ENCODE data around the gene AFAP1L1.
A peak's percentile ranks its signal among the peaks of the same experiment; 100 is the strongest.

Gene AFAP1L1

DNA sequence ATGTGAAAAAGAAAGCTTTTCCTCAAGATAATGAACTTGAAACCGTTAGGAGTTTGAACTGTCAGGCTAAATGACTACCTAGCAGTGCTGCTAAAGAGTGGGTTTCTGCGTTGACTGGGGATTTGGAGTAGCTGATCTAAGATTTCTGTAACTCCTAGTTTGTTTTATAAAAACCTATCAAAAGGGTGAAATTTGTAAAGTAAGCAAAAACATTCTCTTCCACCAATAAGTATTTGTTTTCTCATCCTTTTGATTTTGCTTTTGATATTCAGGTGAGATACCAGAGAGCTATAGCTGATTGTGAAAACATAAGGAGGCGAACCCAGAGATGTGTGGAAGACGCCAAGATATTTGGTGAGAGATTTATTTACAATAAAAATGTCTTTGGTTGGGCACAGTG lies 77.7 kb downstream of the AFAP1L1 start:
- no peak for DNase-seq (ENCODE audit: low spot score)

DNA sequence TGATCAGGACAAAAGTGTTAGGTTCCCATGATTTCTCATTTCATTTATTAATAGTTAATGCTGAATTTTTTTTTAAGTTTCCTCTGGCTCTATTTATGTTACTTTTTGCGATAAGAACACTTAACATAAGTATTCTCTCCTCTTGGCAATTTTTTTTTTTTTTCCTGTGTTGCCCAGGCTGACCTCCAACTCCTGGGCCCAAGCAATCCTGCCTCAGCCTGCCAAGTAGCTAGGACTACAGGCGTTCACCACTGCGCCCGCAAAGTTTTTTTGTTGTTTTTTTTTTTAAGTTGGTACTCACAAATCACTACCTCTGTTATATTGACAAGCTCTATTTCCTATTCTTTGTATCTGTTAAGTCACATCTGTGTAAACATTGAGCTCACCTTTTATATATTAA lies 80.5 kb downstream of the AFAP1L1 start:
- DNase-seq (ENCODE audit: low spot score), result no peak

DNA sequence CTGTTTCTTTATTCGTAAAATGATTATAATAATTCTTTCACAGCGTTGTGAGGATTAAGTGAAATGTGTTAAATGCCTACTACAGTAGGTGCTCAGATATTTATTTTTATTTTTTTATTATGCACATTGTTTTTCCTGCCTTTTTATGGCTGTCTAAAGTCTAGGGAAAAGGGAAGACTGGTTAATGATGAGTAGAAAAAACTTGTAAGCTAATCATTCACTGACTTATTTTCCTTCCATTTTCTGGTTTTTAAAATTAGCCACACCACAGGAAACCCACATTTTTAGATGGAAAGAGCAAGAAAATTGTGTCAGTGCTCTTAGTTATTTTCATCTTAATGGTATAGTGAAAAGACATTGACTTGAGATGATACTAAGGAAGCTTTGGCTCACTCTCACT lies 82.3 kb downstream of the AFAP1L1 start:
- no peak for DNase-seq (ENCODE audit: low spot score)

DNA sequence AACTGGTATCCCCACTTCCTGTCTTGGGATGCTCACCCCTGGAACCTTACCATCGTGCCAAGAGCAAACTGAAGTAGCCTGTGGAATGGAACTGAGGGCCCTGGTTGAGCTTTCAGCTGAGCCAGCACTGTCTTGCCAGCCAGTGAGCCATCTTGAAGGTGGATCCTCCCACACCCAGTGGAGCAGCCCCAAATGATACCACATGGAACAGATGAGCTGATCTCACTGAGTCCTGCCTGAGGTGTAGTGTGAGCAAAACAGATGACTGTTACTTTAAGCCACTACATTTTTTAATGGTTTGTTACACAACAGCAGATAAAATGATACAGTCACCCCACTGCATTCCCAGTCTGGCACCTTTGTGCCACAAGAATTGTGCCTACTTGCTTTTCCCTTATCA lies 84.0 kb downstream of the AFAP1L1 start:
- no peak for DNase-seq (ENCODE audit: low spot score)

DNA sequence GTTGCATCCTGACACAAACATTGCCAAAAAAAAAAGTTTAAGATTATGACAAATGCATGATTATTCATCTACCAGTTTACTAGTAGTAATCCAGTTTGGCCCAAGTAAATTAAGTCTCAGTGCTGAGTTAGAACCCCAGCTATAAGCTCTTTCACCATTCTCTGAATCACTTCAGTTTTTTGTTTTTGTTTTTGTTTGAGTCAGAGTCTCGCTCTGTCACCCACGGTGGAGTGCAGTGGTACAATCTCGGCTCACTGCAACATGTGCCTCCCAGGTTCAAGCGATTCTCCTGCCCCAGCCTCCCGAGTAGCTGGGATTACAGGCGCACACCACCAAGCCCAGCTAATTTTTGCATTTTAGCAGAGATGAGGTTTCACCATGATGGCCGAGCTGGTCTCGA lies 84.7 kb downstream of the AFAP1L1 start:
- DNase-seq (ENCODE audit: low spot score), result no peak

DNA sequence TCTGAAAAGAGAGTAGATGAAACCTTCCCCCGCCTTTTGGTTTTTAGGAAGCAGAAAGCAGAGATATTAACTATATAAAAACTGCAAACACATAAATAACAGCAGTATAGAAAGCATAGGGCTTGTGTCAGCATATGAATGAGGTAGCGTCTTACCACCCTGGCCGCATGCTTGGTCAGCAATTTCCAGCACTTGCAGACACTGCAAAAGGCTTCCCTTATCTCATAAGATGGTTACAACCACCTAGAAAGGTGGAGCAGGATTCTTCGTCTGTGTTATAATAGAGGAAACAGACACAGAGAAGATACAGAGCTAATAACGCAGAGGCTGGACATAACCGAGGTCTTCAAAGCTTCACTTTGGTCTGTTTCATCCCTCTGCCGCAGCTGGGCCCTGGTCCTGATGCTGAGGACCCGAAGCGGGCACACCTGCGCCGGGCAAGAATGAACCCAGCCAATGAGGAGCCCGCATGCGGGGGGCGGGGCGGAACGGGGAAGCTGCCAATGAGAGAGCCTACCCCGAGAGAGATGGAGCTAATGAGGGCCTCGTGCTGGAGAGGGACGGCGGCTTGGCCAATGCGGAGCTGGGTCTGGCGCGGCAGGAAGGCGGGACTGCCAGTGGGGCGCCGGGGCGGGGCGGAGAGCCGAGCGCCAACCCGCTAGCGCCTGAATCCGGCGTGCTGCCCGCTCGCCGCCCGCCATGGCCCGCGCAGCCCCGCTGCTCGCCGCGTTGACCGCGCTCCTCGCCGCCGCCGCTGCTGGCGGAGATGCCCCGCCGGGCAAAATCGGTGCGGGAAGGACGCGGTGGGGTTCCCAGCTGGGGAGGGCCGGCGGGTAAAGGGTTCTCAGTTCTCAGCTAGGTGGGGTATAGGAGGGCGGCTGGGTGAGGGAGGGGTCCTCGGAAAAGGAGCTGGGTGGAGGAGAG lies 86.0 kb downstream of the AFAP1L1 start, which contains the start of gene PCYOX1L:
Gene PCYOX1L, plus strand, starts transcription at position 677 of the 924 bp plus-strand sequence. Its CDS starts 23 bp downstream, at position 700.
- DNase-seq (ENCODE audit: low spot score), result peak; percentile 95

DNA sequence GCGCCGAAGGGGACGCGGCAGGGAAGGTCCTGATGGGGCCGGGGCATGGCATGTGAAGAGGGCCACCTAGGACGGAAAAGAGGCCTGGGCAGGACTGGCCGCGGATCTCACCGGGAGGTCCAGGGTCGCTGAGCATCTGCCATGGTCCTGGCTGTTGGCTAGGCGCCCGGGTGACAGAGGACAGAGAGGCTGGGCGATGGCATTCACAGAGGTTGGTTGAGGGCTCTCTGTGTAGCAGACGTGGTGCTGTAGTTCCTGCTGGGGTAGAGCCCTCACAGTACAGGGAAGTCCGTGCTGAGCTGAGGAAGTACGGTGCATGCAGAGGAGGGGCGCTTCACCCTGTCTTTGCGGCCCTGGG lies 86.6 kb downstream of the AFAP1L1 start:
- DNase-seq (ENCODE audit: low spot score), result no peak

DNA sequence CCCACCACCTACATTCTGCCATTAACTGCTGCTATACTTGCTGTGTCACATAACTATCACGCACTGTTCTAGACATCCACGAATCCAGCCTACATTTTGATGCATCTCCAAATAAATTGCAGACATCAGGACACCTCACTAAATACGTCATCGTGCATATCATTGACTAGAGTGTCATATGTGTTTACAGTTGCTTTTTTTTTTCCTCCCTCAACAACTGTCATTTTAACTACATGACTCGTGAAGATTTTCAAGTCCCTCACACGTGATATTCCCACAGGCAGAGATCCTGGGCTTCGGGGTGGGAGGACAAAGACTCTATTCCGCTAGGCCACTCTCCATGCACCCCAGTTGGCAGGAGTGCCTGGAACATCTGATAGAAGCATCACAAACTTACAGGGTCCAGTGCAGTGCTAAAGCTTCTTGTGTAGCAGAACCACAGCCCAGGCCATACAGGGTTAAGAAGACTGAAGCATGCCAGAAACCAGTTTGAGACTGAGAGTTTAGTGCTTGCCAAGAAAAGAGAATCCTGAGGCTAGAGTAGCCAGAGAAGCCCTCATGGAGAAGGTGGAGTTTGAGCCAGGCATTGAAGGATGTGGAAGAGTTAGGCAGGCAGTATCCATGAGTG lies 87.3 kb downstream of the AFAP1L1 start:
- no peak for DNase-seq (ENCODE audit: low spot score)

DNA sequence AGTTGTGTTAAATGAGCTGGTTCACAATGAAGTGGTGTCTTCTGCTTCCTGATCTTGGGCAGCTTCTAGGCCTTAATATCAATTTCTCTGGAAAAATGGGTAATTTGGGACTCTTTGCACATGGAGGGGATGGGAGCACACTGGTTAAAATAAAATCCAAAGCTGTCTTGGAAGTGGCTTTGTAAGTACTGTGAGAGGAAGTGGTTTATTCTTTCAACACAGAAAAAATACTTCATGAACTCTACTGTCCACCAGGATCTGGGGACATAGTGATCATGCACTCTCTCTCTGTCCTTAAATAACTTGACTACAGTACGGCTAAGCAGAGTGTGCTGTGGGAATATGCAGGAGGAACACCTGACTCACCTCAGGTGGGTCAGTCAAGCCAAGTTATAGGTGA lies 88.6 kb downstream of the AFAP1L1 start:
- DNase-seq (ENCODE audit: low spot score), result no peak

DNA sequence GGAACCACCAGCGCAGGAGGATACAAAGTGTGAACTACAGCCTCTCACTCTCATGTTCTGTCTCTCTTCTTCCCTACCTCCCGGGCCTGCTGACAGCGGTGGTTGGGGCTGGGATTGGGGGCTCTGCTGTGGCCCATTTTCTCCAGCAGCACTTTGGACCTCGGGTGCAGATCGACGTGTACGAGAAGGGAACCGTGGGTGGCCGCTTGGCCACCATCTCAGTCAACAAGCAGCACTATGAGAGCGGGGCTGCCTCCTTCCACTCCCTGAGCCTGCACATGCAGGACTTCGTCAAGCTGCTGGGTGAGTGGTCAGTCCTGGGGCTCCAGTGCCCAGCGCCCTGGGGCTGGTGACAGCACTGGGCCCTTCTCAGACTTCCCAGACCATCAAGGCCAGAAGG lies 90.9 kb downstream of the AFAP1L1 start:
- no peak for DNase-seq (ENCODE audit: low spot score)

DNA sequence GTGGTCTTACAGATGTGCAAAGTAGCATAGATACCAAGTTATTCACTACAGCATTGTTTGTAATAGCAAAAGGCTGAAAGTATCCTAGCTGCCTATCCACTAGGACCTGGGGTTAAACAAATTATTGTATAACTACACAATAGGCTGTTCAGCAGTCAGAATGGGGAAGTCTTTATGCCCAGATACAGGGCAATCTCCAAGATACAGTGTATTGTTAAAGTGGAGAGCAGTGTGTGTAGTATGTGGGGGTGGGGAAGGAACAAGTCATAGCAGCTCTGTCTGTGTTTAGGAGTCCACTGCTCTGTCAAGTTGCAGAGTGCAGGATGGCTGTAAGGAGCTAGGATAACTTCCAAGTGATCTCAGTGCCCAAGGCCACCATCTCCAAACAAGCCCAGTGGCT lies 91.7 kb downstream of the AFAP1L1 start:
- no peak for DNase-seq (ENCODE audit: low spot score)

DNA sequence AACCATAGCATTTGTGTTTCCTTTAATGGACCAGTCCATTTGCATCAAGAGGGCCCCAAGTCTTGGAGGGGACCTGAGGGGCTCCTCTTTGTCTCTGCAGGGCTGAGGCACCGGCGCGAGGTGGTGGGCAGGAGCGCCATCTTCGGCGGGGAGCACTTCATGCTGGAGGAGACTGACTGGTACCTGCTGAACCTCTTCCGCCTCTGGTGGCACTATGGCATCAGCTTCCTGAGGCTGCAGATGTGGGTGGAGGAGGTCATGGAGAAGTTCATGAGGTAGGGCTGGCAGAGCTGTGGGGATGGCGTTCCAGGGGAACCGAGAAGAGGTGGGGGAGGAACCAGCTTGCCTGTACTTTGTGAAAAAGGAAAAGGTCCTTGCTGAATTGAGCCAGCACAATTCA lies 92.3 kb downstream of the AFAP1L1 start:
- DNase-seq (ENCODE audit: low spot score), result no peak

DNA sequence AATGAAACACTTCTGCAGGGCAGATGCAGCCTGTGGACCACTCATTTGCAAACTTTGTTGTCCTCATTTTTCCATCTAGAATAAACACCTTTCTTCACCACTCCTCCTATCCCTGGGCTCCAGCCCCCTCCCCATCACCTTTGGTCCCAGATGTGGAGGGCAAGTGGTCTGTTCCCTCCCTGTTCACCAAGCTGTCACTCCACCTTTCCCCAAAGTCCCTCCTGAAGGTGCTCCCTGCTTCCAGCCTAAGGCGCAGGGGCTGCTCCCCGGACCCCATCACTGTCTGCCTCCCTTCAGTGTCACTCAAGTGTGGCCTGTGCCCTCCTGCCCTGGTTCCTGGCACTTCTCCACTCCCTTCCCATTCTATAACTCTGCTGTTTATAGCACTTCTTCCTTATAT lies 93.1 kb downstream of the AFAP1L1 start:
- no peak for DNase-seq (ENCODE audit: low spot score)

DNA sequence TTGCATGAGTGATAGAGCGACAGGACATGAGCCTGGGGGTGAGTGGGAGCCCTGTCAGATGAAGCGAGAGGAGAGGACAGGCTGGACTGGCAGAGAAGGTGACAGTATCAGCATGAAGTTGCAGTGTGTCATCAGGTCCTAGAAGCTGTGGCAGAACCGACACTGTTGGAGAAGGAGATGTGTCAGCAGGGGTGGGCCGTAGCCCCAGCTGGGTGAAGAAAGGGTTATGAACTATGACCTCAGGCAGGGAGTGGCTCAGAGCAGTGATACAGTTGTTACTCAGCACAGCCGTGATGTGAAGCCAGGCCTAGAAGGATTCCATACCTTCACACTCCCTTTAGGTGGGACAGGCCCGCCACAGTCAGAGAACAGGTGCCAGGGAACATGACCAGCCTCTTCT lies 93.8 kb downstream of the AFAP1L1 start:
- no peak for DNase-seq (ENCODE audit: low spot score)

DNA sequence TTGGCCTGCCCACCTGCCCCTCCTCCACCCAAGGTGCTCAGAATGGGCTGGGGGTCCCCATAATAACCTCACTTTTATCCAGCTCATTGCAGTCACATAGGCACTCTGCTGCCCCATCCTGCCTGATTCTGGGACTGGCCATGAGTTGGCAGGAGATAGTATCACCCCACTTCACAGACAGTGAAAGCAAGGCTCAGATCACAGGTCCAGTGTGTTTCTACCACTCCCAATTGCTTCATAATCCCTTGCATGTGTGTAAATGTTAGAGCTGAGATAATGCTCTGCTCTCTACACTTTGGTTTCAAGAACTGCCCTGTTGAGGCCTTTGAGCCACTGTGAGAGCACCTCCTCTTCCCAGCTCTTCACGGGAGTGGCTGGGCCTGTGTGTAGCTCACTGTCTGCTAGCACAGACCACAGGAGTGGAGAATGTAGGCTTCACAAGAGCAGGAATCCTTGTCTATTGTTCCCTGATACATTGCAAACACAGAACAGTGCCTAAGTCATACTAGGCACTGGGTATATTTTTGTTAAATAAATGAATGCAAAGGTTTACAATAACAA lies 94.6 kb downstream of the AFAP1L1 start:
- DNase-seq (ENCODE audit: low spot score), result no peak

DNA sequence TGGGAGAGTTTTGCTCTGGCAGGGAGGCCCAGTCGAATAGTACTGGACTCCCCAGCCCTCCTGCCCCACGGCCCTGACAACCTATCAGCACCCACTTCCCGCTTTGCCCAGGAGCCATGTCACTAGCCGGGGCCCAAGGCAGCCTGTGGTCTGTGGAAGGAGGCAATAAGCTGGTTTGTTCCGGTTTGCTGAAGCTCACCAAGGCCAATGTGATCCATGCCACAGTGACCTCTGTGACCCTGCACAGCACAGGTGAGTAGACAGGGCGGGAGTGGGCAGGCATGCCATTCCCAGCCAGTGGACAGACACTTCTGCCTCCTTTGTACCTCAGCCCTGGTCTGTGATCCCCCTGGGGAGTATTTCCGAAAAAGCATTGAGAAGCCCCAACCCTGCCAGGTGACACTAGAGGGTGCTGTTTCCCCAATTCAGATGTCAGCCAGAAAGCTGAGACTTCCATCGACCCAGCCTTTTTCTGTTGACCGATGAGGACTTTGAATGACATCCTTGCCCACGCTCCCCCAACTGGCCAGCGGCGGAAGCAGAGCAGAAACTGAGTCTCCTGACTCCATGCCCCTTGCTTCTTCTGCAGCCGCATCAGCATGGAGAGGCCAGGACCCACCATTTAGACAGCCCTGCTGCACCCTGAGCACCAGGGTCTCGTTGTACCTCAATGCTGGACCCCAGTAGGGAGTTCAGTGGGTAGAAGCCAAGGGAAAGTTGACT lies 95.8 kb downstream of the AFAP1L1 start:
- peak; percentile 93 for DNase-seq (ENCODE audit: low spot score)

DNA sequence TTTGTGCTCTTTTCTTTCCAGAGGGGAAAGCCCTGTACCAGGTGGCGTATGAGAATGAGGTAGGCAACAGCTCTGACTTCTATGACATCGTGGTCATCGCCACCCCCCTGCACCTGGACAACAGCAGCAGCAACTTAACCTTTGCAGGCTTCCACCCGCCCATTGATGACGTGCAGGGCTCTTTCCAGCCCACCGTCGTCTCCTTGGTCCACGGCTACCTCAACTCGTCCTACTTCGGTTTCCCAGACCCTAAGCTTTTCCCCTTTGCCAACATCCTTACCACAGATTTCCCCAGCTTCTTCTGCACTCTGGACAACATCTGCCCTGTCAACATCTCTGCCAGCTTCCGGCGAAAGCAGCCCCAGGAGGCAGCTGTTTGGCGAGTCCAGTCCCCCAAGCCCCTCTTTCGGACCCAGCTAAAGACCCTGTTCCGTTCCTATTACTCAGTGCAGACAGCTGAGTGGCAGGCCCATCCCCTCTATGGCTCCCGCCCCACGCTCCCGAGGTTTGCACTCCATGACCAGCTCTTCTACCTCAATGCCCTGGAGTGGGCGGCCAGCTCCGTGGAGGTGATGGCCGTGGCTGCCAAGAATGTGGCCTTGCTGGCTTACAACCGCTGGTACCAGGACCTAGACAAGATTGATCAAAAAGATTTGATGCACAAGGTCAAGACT lies 96.5 kb downstream of the AFAP1L1 start:
- no peak for DNase-seq (ENCODE audit: low spot score)

DNA sequence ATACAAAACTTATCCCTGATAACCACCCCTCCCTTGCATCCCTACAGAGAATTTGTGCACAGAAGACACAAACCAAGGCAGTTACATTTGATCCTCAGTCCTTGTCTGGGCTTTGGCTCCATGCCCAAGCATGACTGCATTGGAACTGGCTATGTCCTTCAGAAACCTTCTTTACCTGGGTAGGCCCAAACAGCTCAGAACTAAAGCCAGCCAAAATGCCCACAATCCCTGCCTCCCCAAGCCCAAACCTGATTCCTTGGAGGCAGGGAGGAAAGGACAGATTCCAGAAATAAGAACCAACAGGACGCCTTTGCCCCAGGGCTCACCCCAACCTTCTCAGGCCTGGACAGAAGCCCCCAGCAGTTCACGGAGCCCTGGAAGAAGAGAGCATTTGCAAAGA lies 99.2 kb downstream of the AFAP1L1 start:
- no peak for DNase-seq (ENCODE audit: low spot score)

DNA sequence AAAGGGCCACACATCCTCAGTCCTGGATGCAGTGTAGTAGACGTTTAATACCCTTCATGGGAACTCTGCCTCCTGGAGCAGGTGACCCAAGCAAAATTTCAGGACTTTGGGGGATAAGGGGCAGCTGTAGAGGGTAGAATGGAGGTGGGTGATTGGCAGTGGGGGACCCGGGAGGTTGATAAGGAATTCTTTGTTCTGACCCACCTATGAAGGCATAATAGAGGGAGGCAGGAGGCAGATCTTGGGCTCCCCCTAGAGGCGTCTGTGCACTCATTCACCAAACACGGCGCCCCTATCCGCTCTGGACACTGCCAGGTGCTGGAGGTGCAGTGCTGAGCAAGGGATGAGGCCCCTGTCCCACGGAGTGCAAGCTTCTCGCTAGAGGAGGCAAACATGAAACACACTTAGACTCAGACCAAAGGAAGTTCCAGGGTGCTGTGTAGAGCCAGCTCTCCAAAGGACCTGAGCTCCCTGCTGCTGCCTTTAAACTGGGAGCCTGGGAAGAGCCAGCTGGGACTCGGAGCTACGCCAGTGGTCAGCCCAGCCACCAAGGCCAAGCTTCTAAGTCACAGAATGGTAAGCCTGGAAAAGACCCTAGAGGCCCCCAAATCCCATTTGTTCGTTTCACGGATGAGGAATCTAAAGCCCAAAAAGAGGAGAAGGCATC lies 99.8 kb downstream of the AFAP1L1 start:
- peak; percentile 80 for DNase-seq (ENCODE audit: low spot score)

DNA sequence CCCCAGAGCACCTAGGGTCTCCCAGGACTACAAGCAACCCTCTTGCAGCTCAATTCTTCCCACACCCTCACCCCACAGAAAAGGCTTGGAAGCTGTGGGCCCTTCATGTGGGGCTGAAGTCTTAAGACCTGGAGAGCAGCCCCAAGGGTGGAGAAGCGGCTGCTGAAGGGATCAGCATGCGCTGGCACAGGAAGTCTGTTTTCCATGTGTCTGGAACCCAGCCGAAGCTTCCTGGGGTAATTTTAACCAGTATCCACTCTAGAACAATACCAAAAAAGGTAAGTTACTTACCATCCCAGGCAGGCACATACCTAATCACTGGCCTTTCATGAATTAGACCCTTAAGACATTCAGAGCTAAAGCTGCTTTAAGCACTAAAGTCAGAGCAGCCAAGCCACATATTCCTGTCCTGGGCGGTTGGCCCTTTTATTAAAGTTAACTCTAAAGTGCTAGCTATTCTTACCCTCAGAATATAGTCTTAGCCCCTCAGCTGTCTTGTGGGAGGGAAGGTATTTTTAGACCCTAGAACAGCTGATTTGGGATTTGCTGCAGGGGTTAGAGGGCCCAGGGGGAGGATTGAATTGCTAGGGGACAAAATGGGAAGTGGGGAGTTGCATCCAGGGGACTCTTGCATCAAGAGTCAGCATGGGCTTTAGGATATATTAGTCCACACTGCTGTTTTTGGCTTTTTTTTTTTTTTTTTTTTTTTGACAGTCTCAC lies 100.6 kb downstream of the AFAP1L1 start:
- no peak for DNase-seq (ENCODE audit: low spot score)

DNA sequence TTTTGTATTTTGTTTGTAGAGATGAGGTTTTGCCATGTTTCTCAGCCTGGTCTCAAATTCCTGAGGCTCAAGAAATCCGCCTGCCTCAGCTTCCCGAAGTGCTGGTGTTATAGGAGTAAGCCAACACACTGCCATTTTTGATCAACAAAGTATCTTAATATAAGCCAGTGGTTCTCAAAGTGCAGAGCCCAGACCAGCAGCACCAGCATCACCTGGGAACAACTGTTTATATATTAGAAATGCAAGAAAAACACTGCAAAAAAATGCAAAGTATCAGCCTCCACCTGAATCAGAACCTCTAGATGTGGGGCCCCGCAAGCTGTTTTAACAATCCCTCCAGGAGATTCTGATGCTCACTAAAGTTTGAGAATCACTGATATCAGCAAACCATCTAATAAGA lies 101.3 kb downstream of the AFAP1L1 start:
- DNase-seq (ENCODE audit: low spot score), result no peak
